ENCODE results near the gene SMC1B.

The SMC1B gene

DNA sequence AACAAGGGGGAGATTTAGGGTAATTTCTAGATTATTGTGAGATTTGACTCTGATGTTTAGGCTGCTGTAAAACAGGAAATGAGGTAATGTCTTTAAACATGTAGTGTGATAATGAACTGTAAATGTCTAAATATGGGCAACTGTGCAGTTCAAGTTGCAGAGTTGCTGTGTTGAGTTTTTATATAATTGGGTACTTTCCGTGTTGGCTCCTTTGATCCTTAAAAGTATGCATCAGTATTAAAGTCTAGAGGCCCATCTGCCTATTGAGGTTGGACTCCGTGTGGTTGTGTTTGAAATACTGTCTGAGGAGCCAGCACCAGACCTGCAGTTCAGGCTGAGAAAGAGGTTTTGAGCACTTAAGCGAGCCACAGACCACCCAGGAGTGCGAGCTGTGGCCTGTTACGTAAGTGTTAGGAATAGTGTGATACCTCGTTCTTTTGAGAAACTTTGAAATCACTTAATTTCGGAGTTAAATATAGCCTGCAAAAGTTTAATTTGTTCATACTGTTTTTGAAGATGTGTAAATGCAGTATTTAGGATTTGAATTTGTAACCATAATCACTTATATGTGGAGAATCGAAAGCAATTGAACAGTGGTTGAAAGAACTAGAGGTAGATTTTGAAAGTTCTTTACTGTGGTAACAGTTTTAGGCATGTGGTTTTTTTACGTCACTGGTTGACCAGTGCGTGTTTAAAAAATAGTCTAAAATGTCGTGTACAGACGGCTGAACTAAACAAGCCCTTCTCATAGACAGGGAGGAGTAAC is 94.7 kb downstream of the SMC1B start:
- FAIRE-seq = peak; percentile 41
- no peak for TF ChIP-seq POLR2AphosphoS5 (IDR thresholded peaks at IDR 0.05; ENCODE audit: low read depth, low read length)
- peak; percentile 46; the same call in 1 of the 2 replicates for TF ChIP-seq SPI1 (IDR thresholded peaks at IDR 0.05; ENCODE audit: low read depth, low read length)
- no peak for DNase-seq (ENCODE audit: insufficient read length, low spot score)

GRCh38 chr22:45318168-45318557 is 95.2 kb downstream of the SMC1B start:
- TF ChIP-seq PAX5 (IDR thresholded peaks at IDR 0.05; ENCODE audit: insufficient read depth, low read length, severe bottlenecking) (no peak), SPI1 (IDR thresholded peaks at IDR 0.05; ENCODE audit: low read depth, low read length) (no peak), POLR2A (IDR thresholded peaks at IDR 0.05; ENCODE audit: low read depth, low read length) (no peak), TAF1 (IDR thresholded peaks at IDR 0.05; ENCODE audit: low read depth, low read length) (no peak), POU2F2 (IDR thresholded peaks at IDR 0.05; ENCODE audit: low read depth, low read length) (no peak), POLR2AphosphoS5 (IDR thresholded peaks at IDR 0.05; ENCODE audit: low read depth, low read length) (no peak)
- DNase-seq (ENCODE audit: insufficient read length, low spot score) (peak; percentile 66), FAIRE-seq (peak; percentile 54)

GRCh38 chr22:45317551-45318167 is 95.7 kb downstream of the SMC1B start:
- DNase-seq (ENCODE audit: insufficient read length, low spot score) = no peak
- TF ChIP-seq POLR2AphosphoS5 (IDR thresholded peaks at IDR 0.05; ENCODE audit: low read depth, low read length) (no peak), POU2F2 (IDR thresholded peaks at IDR 0.05; ENCODE audit: low read depth, low read length) (no peak), PAX5 (IDR thresholded peaks at IDR 0.05; ENCODE audit: insufficient read depth, low read length, severe bottlenecking) (no peak), POLR2A (IDR thresholded peaks at IDR 0.05; ENCODE audit: low read depth, low read length) (no peak), TAF1 (IDR thresholded peaks at IDR 0.05; ENCODE audit: low read depth, low read length) (no peak), SPI1 (IDR thresholded peaks at IDR 0.05; ENCODE audit: low read depth, low read length) (no peak)
- no peak for FAIRE-seq

- FAIRE-seq (no peak), DNase-seq (ENCODE audit: insufficient read length, low spot score) (no peak)
These were observed 96.4 kb downstream of the SMC1B start for GRCh38 chr22:45316796-45317526.

DNA sequence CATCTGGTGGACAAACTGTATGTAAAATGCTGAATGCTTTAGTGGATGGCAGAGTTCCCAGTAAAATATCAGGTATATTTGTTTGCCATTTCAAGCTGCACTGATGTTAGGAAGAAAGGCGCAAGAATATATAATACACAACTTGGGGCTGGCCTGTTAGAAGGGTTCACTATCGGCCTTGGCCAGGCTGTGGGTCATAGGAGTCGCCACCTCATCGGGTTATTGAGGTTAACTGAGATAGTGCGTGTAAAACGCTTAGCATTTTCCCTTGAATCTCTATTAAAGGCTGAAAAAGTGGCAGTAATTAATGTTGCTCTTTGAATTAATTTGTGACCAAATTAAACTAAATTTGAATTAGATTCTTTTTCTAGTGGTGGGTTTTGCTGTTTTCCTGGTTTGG is 98.6 kb downstream of the SMC1B start:
- FAIRE-seq (no peak), DNase-seq (ENCODE audit: insufficient read length, low spot score) (no peak)
- TF ChIP-seq PAX5 (IDR thresholded peaks at IDR 0.05; ENCODE audit: insufficient read depth, low read length, severe bottlenecking) (no peak), POLR2A (IDR thresholded peaks at IDR 0.05; ENCODE audit: low read depth, low read length) (no peak), POLR2AphosphoS5 (IDR thresholded peaks at IDR 0.05; ENCODE audit: low read depth, low read length) (no peak)

More at GRCh38 chr22:45316796-45317526, 96.4 kb downstream of the SMC1B start:
- TF ChIP-seq PAX5 (IDR thresholded peaks at IDR 0.05; ENCODE audit: insufficient read depth, low read length, severe bottlenecking) (no peak), POLR2A (IDR thresholded peaks at IDR 0.05; ENCODE audit: low read depth, low read length) (no peak), POU2F2 (IDR thresholded peaks at IDR 0.05; ENCODE audit: low read depth, low read length) (no peak), SPI1 (IDR thresholded peaks at IDR 0.05; ENCODE audit: low read depth, low read length) (no peak), TAF1 (IDR thresholded peaks at IDR 0.05; ENCODE audit: low read depth, low read length) (no peak), POLR2AphosphoS5 (IDR thresholded peaks at IDR 0.05; ENCODE audit: low read depth, low read length) (no peak)

- FAIRE-seq = no peak
- no peak for DNase-seq (ENCODE audit: insufficient read length, low spot score)
These were observed 99.2 kb downstream of the SMC1B start for GRCh38 chr22:45314054-45314721.

GRCh38 chr22:45312856-45313255 is 100.5 kb downstream of the SMC1B start:
- no peak for TF ChIP-seq POLR2AphosphoS5 (IDR thresholded peaks at IDR 0.05; ENCODE audit: low read depth, low read length)
- TF ChIP-seq SPI1 (IDR thresholded peaks at IDR 0.05; ENCODE audit: low read depth, low read length) = no peak
- no peak for TF ChIP-seq TAF1 (IDR thresholded peaks at IDR 0.05; ENCODE audit: low read depth, low read length)
- no peak for TF ChIP-seq POU2F2 (IDR thresholded peaks at IDR 0.05; ENCODE audit: low read depth, low read length)
- no peak for TF ChIP-seq PAX5 (IDR thresholded peaks at IDR 0.05; ENCODE audit: insufficient read depth, low read length, severe bottlenecking)
- TF ChIP-seq POLR2A (IDR thresholded peaks at IDR 0.05; ENCODE audit: low read depth, low read length) = no peak
- DNase-seq (ENCODE audit: insufficient read length, low spot score) (no peak), FAIRE-seq (no peak)

More at GRCh38 chr22:45314054-45314721, 99.2 kb downstream of the SMC1B start:
- no peak for TF ChIP-seq POLR2A (IDR thresholded peaks at IDR 0.05; ENCODE audit: low read depth, low read length)
- no peak for TF ChIP-seq POU2F2 (IDR thresholded peaks at IDR 0.05; ENCODE audit: low read depth, low read length)
- TF ChIP-seq SPI1 (IDR thresholded peaks at IDR 0.05; ENCODE audit: low read depth, low read length) = no peak
- TF ChIP-seq TAF1 (IDR thresholded peaks at IDR 0.05; ENCODE audit: low read depth, low read length) = no peak
- TF ChIP-seq PAX5 (IDR thresholded peaks at IDR 0.05; ENCODE audit: insufficient read depth, low read length, severe bottlenecking) = no peak
- TF ChIP-seq POLR2AphosphoS5 (IDR thresholded peaks at IDR 0.05; ENCODE audit: low read depth, low read length) = no peak

DNA sequence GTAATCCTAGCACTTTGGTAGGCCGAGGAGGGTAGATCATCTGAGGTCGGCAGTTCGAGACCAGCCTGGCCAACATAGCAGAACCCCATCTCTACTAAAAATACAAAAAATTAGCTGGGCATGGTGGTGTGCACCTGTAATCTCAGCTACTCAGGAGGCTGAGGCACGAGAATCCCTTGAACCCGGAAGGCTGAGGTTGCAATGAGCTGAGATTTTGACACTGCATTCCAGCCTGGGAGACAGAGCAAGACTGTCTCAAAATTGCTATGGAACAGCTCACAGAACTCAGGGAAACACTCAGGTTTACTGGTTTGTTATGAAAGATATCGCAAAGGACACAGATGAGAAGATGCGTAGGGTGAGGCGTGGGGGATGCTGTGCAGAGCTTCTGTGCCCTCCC is 101.0 kb downstream of the SMC1B start:
- no peak for TF ChIP-seq POU2F2 (IDR thresholded peaks at IDR 0.05; ENCODE audit: low read depth, low read length)
- no peak for TF ChIP-seq PAX5 (IDR thresholded peaks at IDR 0.05; ENCODE audit: insufficient read depth, low read length, severe bottlenecking)
- TF ChIP-seq POLR2A (IDR thresholded peaks at IDR 0.05; ENCODE audit: low read depth, low read length) = no peak
- no peak for TF ChIP-seq SPI1 (IDR thresholded peaks at IDR 0.05; ENCODE audit: low read depth, low read length)
- DNase-seq (ENCODE audit: insufficient read length, low spot score) = no peak
- FAIRE-seq = no peak

GRCh38 chr22:45310977-45311531 is 102.3 kb downstream of the SMC1B start:
- FAIRE-seq = no peak

More at GRCh38 chr22:45310977-45311531, 102.3 kb downstream of the SMC1B start:
- TF ChIP-seq TAF1 (IDR thresholded peaks at IDR 0.05; ENCODE audit: low read depth, low read length) = no peak
- no peak for TF ChIP-seq POU2F2 (IDR thresholded peaks at IDR 0.05; ENCODE audit: low read depth, low read length)
- no peak for DNase-seq (ENCODE audit: insufficient read length, low spot score)
